C4-2B (cell line): ENCODE results near the gene ECE1.

Source experiments
- CTCF ChIP-seq: fragments of 450-650 bp; conservative IDR thresholded peaks from 2 replicates; pipeline ENCODE4 v1.5.1; 2017; ENCODE audit warnings: mild to moderate bottlenecking
- ZFX ChIP-seq: fragments of 450-650 bp; IDR thresholded peaks from 2 replicates; pipeline ENCODE4 v1.6.1; 2017

- no peak for TF ChIP-seq CTCF
- TF ChIP-seq ZFX, result no peak
Measured at GRCh38 chr1:21233490-21233889, 56.8 kb downstream of the ECE1 start.
